Suprapubic skin (tissue), 4 donors: ENCODE measurements around the gene HSD17B4.

ENCODE experiments used
- POLR2A ChIP-seq, 2 donors: fragments of 450-650 bp; IDR thresholded peaks; one replicate each; pipeline ENCODE4 v1.6.1; 2017; ENCODE audit warnings: antibody characterized with exemption in 2 of 2, mild to moderate bottlenecking in 2 of 2, moderate library complexity in 2 of 2
- POLR2AphosphoS5 ChIP-seq, 3 donors: sonication (generic); formaldehyde crosslinking; IDR thresholded peaks; one replicate each; pipeline ENCODE4 v1.6.1; 2017; ENCODE audit warnings: antibody characterized with exemption in 3 of 3

- TF ChIP-seq POLR2A (IDR thresholded peaks at IDR 0.05), result no peak
- TF ChIP-seq POLR2AphosphoS5 (IDR thresholded peaks at IDR 0.05), result no peak
Measured at GRCh38 chr5:119426057-119426456, 26.2 kb upstream of the HSD17B4 start.
